HG03196 (cell line): ENCODE data around the gene PIGU.
A peak's percentile ranks its signal among the peaks of the same experiment; 100 is the strongest.
"Not testable (repeated sequence)": the region's sequence is repeated elsewhere in the genome, so short reads cannot be mapped to it uniquely, and the experiment has no call there.

ENCODE experiments used
- ATAC-seq: cut with Tn5 transposase; IDR thresholded peaks from one replicate; pipeline ENCODE4 v1.9.1; 2021; ENCODE audit not compliant: unreplicated experiment

Gene PIGU

GRCh38 chr20:34516247-34517113 is 160.4 kb downstream of the PIGU start, which contains the start of gene DYNLRB1:
Gene DYNLRB1, plus strand, starts transcription at chr20:34516422. Its CDS starts 37 bp downstream, at chr20:34516459.
- ATAC-seq: peak; percentile 69

GRCh38 chr20:34515484-34516246 is 161.2 kb downstream of the PIGU start:
- peak; percentile 44 for ATAC-seq

GRCh38 chr20:34514897-34515483 is 161.9 kb downstream of the PIGU start:
- no peak for ATAC-seq

GRCh38 chr20:34514034-34514433 is 162.9 kb downstream of the PIGU start:
- not testable (repeated sequence) for ATAC-seq

GRCh38 chr20:34512955-34513419 is 163.9 kb downstream of the PIGU start:
- ATAC-seq: no peak

GRCh38 chr20:34512266-34512954 is 164.5 kb downstream of the PIGU start:
- ATAC-seq: no peak

GRCh38 chr20:34511891-34512265 is 165.0 kb downstream of the PIGU start:
- ATAC-seq: no peak

GRCh38 chr20:34510575-34510974 is 166.3 kb downstream of the PIGU start:
- no peak for ATAC-seq
